HPDE6-E6E7 (cell line): Measurements from ENCODE around the gene ALG5.
A peak's percentile ranks its signal among the peaks of the same experiment; 100 is the strongest.

ENCODE experiments used
- DNase-seq: peaks from one replicate; pipeline ENCODE4 v3.0.0; 2011; ENCODE audit warnings: missing footprints; ENCODE audit errors: extremely low spot score

Gene ALG5, protein sequence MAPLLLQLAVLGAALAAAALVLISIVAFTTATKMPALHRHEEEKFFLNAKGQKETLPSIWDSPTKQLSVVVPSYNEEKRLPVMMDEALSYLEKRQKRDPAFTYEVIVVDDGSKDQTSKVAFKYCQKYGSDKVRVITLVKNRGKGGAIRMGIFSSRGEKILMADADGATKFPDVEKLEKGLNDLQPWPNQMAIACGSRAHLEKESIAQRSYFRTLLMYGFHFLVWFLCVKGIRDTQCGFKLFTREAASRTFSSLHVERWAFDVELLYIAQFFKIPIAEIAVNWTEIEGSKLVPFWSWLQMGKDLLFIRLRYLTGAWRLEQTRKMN

DNA sequence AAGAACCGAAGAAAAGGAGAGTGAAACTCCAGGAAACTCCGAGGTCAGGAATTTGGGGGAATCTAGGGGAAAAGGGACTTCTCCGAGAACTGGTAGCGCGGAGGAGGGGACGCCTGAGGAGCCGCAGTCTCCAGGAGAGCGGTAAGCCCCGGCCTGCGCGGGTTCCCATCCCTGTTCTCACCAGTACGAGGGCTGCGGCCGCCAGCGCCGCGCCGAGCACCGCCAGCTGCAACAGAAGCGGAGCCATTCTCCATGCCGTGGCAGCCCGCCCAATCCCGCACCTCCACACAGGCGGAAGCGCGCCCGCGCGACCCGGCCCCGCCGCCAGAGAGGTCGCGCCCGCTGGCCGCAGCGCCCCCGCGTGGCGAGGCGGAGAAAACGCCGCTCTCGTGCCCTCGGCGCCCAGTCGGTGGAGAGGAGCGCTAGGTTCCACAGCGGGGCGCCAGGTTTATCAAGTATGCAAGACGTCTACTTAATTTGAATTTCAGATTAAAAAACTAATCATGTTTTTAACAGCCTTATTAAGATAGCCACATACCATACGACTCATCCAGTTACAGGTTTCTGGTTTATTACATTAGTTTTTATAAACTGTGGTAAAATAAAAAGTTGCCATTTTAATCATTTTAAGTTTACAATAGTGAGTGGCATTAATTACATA lies at the start of gene ALG5:
ALG5 (minus strand) TSS at position 287 of the 661 bp plus-strand sequence; CDS start at position 247, 40 bp downstream.
- peak; percentile 31 for DNase-seq

DNA sequence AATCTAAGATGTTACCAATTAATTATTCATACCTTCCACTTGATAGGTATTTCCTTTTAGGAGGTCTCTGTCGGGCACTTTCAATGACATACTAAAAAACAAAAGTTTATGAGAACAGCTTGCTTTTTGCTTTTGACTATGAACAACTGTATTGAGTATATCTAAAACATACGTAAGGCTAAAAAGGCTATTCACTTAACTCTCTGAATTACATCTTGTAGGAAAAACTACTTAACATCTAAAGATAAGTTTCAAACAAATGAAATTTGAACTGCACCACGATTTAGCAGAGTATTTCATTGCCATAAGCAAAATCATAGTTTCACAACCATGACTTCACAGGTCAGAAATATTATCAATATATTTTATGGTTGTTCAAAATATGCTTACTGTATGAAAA lies 48.7 kb upstream of the ALG5 start:
- DNase-seq: no peak

- DNase-seq: no peak
Measured at GRCh38 chr13:37047032-37047431, 47.9 kb upstream of the ALG5 start.

DNA sequence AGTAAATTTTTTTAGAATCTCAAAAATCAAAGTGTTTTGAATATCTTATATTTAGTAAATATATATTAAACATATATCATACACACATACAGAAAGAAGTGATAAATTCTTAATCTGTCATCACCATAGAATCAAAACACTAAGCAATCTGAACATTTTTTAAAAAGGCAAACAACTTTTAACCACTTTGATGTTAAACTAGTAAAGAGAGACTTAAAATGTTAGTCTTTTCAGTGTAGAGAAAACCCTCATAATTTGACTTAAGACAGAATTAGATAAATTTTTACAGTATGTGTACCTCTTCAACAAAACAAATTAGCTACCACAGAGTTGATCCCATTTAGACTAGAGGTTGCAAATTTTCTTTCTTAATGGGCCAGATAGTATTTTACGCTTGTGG lies 46.9 kb upstream of the ALG5 start:
- DNase-seq: no peak

GRCh38 chr13:37040789-37041188 lies 41.6 kb upstream of the ALG5 start:
- DNase-seq: no peak

DNA sequence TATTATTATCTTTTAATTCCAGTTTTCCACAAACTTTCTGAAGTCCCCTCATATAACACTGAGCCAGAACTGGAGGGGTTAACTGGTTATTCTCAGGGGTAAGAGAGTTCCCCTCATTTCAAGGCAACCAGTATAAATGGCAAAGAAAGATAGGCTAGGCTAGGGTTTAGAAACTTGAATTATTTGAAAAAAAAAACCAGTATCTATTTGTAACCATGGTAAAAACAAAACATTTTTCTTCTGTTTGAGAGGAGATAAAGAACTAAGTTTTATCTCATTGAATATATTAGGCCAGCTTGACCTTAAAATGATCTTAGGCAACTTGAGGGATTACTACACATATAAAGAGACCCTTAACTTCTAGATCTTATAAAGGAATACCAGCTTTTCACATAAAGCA lies 40.8 kb upstream of the ALG5 start:
- no peak for DNase-seq

DNA sequence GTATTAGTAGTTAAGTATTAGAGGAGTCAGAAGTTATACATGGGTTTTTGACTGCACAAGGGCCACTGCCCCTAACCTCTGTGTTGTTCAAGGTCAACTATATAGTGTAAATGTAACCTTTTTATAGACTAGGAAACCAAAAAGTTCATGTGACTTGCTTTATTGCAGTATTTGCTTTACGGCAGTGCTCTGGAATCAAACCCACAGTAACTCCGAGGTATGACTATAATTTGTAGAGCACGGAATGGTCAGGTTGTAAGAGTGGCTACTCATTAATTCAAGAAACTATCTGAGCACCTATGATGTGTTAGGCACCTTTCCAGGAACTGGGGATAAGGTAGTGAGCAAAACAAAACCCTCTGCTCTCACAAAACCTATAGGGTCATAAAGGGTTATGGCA lies 38.1 kb upstream of the ALG5 start:
- DNase-seq: no peak

DNA sequence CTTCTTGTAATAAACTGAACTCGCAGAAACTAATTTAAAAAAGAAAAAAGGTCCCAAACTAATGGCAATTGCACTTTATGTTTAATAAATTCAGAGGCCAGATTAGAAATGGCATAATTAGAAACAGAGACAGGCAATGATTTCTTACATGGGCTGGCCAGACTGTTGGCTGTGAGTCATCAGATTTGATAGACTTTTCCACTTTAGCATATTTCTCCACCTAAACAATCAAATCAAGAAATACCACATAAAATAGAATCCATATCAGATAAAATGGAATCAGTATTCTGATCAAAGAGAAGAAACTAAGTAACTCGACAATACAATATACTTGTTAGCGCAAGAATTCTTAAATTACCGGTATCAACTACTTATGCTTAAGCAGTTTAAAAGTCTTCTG lies 30.5 kb upstream of the ALG5 start:
- DNase-seq: no peak

DNA sequence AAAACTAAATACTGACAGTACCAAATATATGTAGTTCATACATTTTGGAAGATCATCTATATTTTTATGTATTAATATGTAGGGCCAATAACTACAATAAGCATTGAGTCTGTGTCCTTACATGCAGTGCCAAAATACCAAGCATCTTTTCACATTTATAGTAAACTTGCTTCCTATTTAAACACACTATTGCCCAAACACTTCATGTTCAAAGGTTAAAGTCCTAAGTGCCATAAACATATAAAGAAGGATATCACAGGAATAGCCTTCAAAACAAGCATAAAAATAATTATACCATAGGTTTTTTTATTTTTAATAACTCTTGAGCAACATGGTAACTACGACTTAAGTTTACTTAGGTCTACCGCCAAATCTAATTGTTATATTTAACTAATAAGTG lies 28.5 kb upstream of the ALG5 start:
- DNase-seq: no peak

DNA sequence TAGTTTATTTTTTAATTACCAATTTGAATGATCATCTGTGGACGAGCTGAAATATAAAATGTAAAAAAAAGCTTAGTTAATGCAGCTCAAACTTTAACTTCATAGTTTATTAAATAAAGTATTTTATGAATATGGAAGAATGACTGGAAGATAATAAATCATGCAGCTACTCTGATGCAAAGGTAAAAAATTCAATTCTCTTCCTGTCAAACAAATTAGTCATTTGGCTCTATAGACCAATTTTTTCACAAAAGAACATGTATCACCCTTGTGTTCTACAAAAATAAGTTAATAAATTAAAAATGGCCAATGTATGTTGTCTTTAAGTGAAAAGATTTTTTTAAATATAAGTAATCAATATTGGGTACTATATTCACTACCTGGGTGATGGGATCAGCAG lies 27.6 kb upstream of the ALG5 start:
- no peak for DNase-seq

DNA sequence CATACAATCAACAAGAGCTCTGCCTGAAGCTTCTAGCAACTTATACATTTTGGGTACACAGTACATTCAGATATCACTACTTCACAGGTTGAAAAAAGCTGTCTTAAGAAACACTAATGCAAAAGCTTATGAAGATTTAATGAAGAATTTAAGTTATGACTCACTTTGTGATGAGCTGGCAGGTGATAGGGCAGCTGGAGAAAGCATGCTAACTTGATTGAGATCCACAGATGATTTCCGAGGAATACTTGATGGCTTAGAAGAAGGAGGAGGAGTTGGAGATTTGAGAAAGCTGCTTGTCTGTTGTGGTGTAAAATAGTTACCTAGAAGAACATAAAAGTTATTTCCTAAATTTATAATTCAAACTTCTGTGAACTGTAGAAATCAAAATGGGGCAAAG lies 24.7 kb upstream of the ALG5 start:
- DNase-seq: no peak

DNA sequence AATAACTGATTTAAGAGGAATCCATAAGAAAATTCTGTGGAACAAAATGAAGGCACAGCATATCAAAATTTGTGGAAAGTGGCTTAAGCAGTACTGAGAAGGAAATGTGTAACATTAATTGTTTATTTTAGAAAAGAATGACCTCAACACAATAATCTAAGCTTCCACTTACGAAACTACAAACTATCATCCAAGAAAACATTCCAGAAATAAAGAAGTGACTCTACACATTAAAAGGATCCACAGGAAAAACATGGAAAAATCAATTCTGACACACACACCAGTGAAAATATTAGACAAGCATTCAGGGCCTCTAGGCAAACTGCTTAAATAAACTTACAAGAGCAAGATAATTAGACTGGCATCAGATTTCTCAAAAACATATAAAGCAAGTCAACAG lies 15.5 kb upstream of the ALG5 start:
- DNase-seq: no peak

DNA sequence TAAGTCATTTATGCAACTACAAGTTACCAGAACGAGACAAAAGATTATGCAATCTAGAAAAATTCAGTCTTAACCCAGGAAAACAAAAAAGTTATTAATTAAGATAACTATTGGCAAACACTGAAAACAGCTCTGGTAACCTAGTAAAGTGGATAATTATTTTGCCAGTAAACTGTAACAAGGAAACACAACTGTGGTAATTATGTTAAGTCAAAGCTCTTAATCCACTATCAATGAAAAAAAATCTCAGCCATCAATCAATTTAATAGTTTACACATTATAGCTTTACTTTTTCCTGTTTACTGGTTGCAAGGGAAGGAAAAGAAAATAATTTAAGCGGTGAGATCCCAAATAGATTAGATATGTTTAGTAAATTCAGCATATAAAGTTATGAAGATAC lies 12.6 kb upstream of the ALG5 start:
- DNase-seq: no peak

DNA sequence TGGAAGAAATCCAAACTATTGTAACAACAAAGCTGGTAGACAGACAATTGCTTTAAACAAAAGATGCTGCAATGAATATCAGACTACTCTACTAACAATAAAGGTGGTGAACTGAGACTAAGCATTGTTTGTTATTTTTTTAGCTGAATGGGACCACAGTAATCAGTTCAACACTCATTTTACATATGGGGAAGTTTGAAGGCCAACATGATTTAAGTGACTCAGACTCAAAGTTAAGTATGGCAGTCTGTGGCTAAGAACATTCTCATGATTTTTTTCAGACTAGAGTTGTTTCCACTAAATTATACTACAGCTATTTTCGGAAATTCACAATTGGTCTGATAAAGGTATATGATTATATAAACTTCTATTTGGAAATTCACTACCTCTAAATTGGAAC lies 11.9 kb upstream of the ALG5 start:
- DNase-seq: no peak

- no peak for DNase-seq
Measured at GRCh38 chr13:37010424-37010823, 11.3 kb upstream of the ALG5 start.

DNA sequence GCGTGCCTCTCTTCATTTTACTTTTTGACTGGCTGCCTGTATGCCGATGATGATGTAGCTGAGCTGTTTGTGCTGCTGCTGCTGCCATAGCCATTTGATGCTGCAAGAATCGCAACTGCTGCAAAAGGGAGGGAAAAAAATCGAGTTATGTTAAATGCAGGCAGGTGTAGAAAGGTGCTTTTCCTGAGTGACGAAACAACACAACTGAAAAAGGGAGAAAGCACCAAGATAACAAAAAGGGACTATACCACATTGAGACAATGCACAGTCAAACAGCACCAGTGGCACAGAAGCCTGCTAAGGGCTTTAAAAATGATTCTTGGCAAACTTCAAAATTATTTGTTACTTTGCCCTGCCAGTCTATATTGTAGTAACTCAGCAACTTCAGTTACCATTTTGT lies 10.6 kb upstream of the ALG5 start:
- no peak for DNase-seq

DNA sequence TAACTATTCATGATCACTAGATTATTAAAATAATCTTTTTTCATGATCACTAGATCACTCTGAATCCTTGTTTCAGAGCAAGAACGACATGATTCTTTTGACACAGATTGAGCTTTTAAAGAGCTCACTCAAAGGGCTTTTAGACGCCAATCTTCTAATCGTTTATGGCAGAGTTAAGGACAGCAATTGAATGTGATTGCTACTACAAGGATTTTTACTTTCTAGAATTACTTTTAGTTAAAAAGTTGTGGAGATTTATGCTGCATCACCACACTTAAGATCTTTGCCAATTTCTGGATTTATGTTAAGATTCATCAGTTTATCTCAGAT lies 2.7 kb upstream of the ALG5 start:
- no peak for DNase-seq

DNA sequence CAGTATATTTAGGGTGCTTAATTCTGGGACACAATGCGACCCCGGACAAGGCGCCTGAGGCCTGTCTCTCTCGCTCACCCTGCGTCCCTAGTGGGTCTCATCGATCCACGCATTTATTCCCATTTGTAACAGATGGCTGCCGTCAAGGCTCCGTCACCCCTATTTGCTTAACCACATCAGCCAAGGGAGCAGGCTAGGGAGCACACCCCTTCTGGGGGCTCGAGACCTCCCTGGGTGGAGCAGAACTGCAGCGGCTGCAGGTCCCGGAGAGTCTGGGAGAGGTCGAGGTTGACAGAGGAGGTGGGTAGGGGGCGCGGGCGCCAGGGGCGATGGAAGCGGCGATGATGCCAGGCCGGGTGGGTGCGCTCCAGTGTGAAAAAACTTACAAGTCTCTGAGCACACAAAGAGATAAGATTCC lies 507 bp downstream of the ALG5 start:
- no peak for DNase-seq

DNA sequence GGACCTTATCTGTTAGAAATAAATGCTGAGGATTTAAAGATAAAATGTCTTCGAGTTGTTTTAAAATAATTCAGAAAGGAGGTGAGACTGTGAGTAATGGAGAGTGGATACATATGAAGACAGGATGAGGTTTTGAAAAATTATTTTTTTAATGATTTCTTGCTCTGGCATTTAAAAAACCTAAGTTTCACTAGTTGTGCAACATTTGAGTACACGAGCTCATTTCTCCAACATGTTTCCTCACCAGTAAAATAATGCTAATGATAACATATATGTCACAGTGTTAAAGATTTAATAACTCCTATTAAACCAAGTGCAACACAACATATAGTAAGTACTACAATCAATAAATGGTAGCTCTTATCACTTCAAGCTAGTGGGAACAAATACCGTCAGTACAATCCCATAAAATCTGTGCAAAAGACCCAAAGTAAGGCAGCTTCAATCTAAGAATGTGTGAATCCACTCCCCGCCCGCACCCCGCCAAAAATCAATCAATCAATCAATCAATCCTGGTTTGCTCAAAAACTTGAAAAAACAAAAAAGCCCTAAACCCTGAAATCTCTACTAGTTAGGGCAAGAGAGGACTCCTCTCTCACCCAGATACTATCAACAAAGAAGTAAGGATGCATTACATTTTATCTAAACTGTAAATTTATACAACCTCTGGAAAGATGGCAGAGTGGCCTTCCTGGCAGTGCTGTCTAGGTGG lies 1.3 kb downstream of the ALG5 start:
- no peak for DNase-seq

DNA sequence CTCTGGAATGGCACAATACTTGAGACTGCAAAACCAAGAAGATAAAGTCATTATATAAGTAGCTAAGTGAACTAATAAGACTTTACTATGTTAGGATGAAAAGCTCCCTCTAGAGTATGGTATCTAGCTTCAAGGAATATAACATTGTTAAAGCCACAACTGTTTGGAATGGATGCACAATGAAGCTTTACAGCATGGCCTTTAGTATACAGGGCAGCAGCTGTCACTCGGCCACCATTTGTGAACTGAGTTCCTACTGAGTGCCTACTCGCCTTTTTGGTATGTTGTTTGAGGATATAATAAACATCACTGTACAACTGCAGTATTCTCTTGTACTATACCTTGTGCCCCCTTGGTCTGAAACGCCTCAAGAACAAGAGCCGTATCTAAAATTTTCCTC lies 6.8 kb downstream of the ALG5 start:
- no peak for DNase-seq

DNA sequence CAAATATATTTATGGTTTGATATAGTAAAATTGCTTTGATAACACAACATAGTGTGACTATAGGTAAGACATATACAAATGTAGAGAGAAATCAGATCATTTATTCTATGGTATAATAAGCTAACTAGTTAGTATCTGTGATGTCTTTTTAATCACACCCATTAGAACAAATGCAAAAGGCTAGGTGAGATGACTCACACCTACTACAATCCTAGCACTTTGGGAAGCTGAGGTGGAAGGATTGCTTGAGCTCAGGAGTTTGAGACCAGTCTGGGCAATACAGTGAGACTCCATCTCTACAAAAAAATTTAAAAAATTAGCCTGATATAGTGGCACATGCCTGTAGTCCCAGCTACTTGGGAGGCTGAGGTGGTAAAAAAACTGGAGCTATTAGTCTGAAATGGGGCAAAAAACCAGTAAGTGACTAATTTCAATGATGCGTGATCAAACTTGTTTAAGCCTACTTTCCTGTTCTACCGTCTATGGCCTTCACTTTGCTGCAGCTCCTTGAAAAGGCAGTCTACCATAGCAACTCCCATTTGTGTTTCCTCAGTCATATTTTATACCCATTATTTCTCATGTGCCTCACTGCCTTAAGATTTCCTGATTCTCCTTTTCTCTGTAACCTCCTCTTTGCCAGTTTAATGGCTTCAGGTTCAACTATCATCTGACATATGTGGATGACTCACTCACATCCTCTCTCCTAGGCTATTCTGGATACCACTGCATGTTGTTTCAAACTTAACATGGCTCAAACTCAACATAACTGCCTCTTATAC lies 12.5 kb downstream of the ALG5 start:
- no peak for DNase-seq

DNA sequence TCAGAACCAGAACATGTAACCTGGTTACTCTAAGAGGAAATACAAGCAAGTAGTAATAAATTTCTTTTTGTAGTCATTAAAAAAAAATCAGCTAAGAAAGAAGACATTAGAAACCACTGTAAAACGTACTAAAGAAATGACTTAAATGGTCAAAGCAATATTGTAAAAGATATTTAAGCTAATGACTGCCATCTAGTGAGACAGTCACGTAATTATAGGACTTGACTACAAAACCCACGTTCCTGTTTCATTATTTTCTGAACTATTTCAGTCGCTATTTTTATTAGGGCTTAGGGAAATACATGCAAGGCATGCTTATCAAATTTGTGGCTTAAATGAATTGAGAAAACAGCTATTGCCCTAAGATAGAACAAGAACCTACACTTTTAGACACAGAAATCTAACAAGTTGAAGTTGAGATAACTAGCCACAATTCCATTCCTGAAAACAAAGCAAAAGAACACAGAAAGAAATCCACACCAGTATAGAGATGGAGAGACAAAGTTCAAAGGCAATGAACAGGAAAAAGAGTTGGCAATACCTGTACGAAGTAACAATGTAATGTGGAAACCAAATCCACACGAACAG lies 17.9 kb downstream of the ALG5 start:
- no peak for DNase-seq
